COLO668 (cell line): ENCODE measurements around the gene KRTAP4-12.
A peak's percentile ranks its signal among the peaks of the same experiment; 100 is the strongest.
"Not testable (repeated sequence)": the region's sequence is repeated elsewhere in the genome, so short reads cannot be mapped to it uniquely, and the experiment has no call there.

ENCODE experiments used
- DNase-seq: peaks from one replicate; lab custom pipeline; 2025; ENCODE audit not compliant: unreplicated experiment; lab: John Stamatoyannopoulos, UW

Gene KRTAP4-12

GRCh38 chr17:41123991-41124371 is at the start of gene KRTAP4-12:
KRTAP4-12 (minus strand) TSS chr17:41124182; CDS start chr17:41124122, 60 bp downstream.
- not testable (repeated sequence) for DNase-seq

- DNase-seq: no peak
Measured at GRCh38 chr17:41171886-41172285, 47.9 kb upstream of the KRTAP4-12 start.

GRCh38 chr17:41168121-41168520 is 44.1 kb upstream of the KRTAP4-12 start, which contains the start of gene KRTAP4-3:
KRTAP4-3 (minus strand) TSS chr17:41168221; CDS start chr17:41168172, 49 bp downstream.
- DNase-seq: no peak

DNA sequence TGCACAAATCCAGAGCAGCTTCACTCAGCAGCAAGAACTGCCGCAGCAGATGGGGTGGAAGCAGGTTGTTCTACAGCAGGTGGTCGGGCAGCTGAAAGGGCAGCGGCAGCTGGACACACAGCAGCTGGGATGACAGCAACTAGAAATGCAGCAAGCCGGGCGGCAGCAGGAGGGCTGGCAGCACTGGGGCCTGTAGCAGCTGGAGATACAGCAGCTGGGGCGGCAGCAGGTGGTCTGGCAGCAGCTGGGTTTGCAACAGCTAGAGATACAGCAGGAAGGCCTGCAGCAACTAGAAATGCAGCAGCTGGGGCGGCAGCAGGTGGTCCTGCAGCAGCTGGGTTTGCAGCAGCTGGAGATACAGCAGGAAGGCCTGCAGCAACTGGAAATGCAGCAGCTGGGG is 43.6 kb upstream of the KRTAP4-12 start:
- peak; percentile 17 for DNase-seq

GRCh38 chr17:41163828-41164227 is 39.8 kb upstream of the KRTAP4-12 start:
- no peak for DNase-seq

DNA sequence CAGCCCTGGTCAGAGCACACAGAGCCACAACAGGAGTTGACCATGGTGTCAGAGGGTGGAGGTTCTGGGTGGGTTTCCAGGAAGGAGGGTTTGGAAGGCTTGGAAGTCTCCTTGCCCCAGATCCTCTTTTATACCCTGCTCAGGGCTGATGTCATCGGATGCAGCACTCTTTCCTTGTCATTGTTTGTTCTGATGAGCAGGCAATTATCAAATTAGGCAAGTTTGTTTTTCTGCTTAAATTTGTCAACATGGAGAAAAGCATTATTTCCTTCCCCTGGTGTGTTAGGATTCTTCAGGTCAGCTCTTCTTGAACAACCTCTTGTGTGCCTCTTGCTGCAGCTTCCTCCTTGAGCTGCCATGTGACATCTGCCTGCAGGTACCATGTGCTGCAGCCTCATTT is 36.7 kb upstream of the KRTAP4-12 start, which contains the start of gene KRTAP4-4:
Gene KRTAP4-4 (minus strand): TSS at position 101 of the 400 bp plus-strand sequence. CDS start 57 bp downstream, at position 44.
- no peak for DNase-seq

- not testable (repeated sequence) for DNase-seq
Measured at GRCh38 chr17:41160190-41160589, 36.2 kb upstream of the KRTAP4-12 start.

- DNase-seq: no peak
Measured at GRCh38 chr17:41153856-41154255, 29.9 kb upstream of the KRTAP4-12 start.

- no peak for DNase-seq
Measured at GRCh38 chr17:41151525-41151924, 27.5 kb upstream of the KRTAP4-12 start.

DNA sequence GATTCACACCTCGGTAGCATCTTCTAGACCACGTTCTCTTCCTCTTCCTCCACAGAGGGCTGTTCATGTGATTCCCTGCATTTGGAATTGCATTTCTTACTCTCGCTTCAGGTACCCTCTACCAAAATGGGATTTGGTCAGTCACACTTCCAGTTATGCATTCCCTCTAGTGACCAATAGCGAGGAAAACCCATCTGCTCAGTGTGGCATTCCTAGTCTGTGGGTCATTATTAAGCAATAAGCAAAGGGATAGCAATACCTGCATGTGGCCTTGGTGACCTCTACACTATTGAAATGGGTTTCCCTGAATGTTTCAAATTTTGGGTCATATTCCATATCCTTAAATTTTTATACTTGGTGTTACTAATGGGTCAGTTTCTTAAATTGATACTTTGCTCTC is 26.0 kb upstream of the KRTAP4-12 start:
- no peak for DNase-seq

- DNase-seq: no peak
Measured at GRCh38 chr17:41149652-41149985, 25.6 kb upstream of the KRTAP4-12 start, which contains the start of gene KRTAP4-5. KRTAP4-5 (minus strand) TSS chr17:41149825; CDS start chr17:41149767, 58 bp downstream.

DNA sequence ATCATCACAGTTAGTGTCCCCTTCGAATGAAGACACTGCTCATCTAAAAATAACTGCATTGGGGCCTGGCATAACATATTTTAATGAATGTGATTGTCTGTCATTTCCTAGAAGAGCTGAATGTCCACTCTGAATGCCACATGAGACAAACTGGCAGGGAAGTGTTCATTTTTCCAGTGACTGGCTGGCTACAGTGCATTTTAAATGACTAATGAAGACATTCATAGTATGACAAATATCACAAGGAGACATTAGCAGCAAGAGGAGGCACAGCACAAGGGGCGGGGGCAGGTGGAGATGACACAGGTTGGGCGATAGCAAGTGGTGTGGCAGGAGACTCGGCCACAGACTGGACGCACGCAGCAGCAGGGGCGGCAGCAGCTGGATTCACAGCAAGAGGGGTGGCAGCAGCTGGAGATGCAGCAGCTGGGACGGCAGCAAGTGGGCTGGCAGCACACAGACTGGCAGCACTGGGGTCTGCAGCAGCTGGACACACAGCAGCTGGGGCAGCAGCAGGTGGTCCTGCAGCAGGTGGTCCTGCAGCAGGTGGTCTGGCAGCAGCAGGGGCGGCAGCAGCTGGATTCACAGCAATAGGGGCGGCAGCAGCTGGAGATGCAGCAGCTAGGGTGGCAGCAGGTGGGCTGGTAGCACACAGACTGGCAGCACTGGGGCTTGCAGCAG is 25.1 kb upstream of the KRTAP4-12 start:
- DNase-seq: not testable (repeated sequence)

- no peak for DNase-seq
Measured at GRCh38 chr17:41147531-41148204, 23.7 kb upstream of the KRTAP4-12 start.

GRCh38 chr17:41145261-41145660 is 21.3 kb upstream of the KRTAP4-12 start:
- DNase-seq: no peak

GRCh38 chr17:41144846-41145245 is 20.9 kb upstream of the KRTAP4-12 start:
- DNase-seq: no peak

DNA sequence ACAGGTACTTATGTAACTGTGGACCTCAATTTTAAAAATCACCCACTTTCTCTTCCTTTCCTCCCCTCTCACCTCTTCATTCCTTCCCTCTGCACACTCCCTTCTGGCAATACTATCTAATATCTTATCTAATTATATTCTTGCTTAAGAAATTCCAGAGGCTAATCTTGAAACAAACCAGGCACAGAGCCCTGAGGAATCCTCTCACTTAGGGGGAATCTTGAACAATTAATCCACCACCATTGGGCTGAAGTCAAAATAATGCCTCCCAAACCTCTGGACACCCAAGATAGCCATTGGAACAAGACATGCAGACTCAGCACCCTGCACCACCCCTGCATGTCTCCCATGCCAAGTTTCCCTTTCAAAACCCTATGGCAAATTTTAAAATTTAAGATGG is 17.4 kb upstream of the KRTAP4-12 start:
- no peak for DNase-seq

GRCh38 chr17:41140360-41141131 is 16.6 kb upstream of the KRTAP4-12 start, which contains the start of gene KRTAP4-6:
KRTAP4-6 (minus strand) TSS chr17:41140544; CDS start chr17:41140487, 57 bp downstream.
- no peak for DNase-seq

- not testable (repeated sequence) for DNase-seq
Measured at GRCh38 chr17:41139865-41140264, 15.9 kb upstream of the KRTAP4-12 start.

GRCh38 chr17:41133880-41134735 is 10.1 kb upstream of the KRTAP4-12 start:
- no peak for DNase-seq

DNA sequence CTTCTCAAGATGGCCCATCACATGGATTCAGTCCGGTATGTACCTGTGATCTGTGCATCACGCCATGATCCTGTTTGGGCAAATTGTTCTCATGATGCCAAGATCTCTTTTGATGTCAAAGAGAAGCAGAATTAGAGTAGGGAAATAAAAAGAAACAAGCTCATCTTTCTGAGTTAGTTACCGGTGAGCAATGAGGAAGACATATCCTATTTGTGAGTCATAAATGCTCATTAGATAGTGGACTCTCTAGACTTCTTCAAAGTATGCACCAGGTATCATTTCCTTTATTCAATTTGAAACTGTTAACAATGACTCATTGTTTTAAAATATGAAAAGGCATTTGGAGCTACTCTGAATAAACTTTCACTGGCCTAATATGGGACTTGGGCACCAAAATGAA is 8.0 kb upstream of the KRTAP4-12 start:
- DNase-seq: no peak

DNA sequence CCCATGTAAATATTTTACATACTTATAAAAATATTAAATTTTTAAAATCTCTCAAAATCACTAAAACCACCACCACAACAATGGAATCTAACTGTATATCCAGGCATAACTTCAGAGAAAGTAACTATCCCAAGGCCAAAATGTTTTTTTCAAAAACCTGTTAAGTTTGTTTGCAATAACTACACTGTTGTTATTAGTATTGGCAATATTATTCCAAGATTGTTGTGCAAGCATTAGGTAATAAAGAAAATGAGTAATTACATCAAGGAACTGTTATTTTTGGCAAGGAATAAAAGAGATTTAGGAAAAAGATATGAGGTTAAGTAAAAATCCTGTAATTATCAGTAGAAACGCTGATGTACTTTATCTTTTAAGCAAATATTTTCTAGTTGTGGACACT is 3.4 kb upstream of the KRTAP4-12 start:
- DNase-seq: no peak
